Superior temporal gyrus (tissue), 1 donor: ENCODE measurements around the gene NELL2.
"Not testable (repeated sequence)": the region's sequence is repeated elsewhere in the genome, so short reads cannot be mapped to it uniquely, and the experiment has no call there.

Experiments used
- DNase-seq: peaks from one replicate; pipeline ENCODE4 v3.0.0-alpha.2; 2016; ENCODE audit errors: extremely low spot score

NELL2 gene

DNA sequence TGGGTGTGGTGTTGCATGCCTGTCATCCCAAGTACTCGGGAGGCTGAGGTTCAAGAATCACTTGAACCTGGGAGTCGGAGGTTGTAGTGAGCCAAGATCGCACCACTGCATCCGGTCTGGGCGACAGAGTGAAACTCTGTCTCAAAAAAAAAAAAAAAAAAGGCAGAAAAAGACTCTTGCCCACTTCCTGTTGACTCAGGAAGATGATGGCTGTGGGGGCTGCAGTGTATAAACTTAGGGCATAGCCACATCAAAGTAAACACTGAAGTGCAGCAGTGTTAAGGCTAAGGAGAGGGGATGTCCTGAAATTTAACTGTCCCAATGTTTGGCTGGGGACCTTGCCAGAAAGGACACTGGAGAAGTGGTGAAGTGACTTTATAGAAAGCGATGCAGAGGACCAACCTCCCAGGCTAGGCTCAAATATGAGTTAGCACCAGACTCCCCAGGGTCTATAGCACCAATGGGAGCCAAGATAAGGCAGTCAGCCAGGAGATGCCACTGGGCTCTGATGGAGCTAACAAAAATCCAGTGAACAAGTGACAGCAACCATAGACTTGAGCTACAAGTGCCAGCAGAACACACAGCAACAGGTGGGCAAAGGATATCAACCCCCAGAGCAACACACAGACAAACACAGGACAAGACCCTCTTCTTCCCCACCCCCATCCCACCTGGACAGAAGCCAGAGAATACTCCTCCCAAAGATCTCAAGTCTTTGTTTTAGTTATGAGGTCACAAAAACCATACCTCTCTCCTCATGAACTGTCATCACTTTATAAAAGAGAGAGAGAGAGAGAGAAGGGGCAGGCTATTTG lies 28.0 kb downstream of the NELL2 start:
- no peak for DNase-seq

DNA sequence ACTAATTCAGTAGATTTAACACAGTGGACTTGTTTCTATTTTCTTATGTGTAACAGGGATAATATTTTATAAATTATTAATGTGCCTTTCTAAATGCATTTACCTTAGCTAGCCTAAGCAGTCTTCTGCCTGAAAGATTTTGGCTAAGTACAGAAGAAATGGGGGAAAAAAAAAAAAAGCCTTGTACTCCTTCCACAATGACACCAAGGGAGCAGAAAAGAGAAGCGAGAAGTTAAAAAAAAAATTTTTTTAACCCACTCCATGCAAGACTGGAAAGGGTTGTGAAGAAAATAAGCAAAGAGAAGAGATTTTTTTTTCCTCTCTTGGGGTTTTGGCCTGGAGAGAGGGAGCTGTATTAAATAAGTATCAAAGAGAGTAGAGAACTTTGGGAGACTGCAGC lies 28.7 kb downstream of the NELL2 start:
- no peak for DNase-seq

GRCh38 chr12:44846826-44847225 lies 29.3 kb downstream of the NELL2 start:
- no peak for DNase-seq

- DNase-seq, result no peak
These were observed 33.4 kb downstream of the NELL2 start for GRCh38 chr12:44842669-44843068.

DNA sequence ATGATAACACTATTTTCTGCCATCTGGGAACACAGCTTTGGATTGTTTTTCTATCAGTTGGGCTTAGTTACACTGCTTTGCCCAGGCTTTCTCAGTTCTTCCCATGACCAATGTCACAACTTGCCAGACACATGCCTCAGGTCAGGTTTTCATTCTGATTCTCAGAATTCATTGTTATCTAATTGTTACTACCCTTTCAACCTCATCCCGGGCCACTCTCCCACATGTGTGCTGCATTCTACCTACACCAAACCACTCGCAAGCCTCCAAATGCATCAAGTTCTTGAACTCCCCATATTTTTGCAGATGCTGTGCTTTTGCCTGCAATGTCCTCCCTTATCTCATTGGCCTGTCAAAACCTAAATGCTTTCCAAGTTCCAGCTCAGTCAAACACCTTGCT lies 36.3 kb downstream of the NELL2 start:
- DNase-seq, result no peak

GRCh38 chr12:44837114-44837755 lies 38.9 kb downstream of the NELL2 start:
- no peak for DNase-seq

DNA sequence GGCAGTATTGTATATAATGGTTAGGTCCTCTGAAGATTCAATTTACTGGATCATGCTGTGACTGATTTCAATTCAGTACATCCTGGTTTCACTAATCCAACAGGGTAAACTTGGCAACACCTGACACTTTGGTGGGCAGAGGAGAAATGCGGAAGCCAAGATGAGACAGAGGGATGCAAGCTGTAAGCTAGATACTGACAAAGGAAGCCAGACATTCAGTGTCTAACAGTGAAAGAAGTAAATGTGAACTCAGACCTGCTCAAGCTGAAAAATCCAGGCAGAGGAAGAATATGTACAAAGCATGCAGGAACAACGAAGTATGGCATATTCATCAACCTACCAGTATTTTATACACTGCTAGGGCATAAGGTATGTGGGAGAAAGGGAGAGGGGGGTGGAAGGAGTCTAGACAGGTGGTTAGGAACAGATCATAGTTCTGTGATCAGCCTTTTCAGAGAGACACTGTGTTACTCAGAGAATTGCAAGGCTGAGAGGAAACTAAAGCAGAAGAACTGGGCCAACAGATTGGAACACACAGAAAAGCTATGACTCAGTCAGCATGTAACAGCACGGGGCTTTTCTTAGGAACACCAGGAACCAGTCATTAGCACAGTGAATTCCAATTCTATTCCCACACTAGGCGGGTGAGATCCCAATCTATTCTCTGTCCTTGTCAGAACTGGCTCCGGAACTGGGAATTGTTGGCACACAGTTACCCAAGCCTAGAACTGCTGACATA lies 40.3 kb downstream of the NELL2 start:
- DNase-seq, result peak; percentile 75

DNA sequence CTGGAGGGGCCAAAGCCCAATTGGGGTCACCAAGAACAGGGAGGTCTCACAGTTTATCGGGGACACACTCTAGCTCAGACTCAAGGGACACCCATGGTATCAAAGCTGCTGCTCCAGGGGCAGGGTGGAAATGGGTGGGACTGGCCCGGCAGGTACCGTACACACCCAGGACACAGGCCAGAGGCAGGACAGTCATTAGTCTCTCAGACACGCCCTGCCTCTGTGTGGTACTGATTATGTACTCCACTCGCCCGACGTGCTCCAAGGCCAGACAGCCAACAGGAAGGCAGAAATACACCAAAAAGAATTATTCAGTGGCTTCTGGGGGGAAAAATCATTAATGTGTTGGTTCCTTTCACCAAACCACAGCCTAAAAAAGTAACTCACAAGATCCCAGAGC lies 41.1 kb downstream of the NELL2 start:
- not testable (repeated sequence) for DNase-seq

- DNase-seq, result no peak
These were observed 42.6 kb downstream of the NELL2 start for GRCh38 chr12:44833561-44833960.

- no peak for DNase-seq
These were observed 45.5 kb downstream of the NELL2 start for GRCh38 chr12:44830566-44831055.

GRCh38 chr12:44829045-44829444 lies 47.1 kb downstream of the NELL2 start:
- DNase-seq, result no peak

- no peak for DNase-seq
These were observed 48.2 kb downstream of the NELL2 start for GRCh38 chr12:44827832-44828438.

GRCh38 chr12:44821702-44822101 lies 54.4 kb downstream of the NELL2 start:
- DNase-seq, result not testable (repeated sequence)

DNA sequence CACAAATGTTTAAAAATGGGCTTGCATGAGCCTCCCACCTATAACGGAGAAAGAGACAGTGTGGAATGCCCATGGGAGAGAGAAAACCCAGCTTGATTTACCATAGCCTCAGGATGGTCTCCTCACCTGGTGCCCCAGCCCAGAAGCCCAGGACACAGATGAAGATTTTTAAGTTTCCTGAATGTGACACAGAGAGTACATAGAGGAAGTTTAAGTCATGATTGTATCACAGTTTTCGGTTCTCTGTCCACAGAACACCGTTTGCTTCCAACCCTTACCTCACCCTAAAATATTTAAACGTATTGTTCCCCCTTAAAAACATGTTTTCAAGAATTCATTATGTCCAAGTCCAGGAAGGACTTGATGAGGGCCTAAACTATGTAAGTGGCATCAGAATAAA lies 56.2 kb downstream of the NELL2 start:
- no peak for DNase-seq

GRCh38 chr12:44817687-44818086 lies 58.4 kb downstream of the NELL2 start:
- no peak for DNase-seq

DNA sequence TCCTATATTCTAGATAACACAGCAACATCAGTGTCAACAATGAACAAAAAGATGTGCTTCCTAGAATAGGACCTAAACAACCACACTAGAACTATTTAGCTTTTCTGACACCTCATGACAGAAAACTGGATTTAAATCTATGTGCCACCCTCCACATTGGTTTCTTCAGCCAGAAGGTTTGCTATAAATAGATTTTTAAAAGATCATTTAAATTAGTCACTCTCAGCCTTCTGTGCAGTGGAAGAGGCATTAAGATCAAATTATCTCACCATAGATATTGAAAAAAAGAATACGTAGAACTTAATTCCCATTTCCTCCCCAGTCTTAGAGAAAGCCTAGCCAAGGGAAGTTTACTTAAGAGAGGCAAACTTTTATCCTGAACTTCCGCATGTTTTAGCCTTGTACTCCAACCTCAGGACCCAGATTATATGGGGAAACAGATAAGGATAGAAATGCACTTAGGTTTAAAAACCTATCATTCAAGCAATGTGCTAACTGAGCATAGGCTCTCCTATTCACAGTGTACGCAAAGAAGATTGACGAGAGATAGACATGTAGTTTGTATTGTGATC lies 59.6 kb downstream of the NELL2 start:
- no peak for DNase-seq

- no peak for DNase-seq
These were observed 64.1 kb downstream of the NELL2 start for GRCh38 chr12:44812062-44812461.

GRCh38 chr12:44804068-44804467 lies 72.0 kb downstream of the NELL2 start:
- no peak for DNase-seq

- DNase-seq, result no peak
These were observed 80.1 kb downstream of the NELL2 start for GRCh38 chr12:44795970-44796369.

DNA sequence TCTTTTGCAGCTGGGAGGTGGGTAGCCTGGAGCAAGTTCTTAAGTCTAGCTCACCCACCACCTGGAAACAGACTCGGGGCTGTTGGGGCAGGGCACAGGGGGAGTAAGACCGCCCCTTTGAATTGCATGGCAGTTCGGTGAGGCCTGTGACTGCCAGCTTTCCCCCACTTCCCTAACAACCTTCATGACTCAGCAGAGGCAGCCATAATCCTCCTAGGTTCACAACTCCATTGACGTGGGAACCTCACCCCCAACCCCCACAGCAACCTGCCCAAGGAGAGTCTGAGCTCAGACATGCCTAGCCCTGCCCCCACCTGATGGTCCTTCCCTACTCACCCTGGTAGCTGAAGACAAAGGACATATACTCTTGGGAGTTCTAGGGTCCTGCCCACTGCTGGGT lies 87.4 kb downstream of the NELL2 start:
- DNase-seq, result no peak

DNA sequence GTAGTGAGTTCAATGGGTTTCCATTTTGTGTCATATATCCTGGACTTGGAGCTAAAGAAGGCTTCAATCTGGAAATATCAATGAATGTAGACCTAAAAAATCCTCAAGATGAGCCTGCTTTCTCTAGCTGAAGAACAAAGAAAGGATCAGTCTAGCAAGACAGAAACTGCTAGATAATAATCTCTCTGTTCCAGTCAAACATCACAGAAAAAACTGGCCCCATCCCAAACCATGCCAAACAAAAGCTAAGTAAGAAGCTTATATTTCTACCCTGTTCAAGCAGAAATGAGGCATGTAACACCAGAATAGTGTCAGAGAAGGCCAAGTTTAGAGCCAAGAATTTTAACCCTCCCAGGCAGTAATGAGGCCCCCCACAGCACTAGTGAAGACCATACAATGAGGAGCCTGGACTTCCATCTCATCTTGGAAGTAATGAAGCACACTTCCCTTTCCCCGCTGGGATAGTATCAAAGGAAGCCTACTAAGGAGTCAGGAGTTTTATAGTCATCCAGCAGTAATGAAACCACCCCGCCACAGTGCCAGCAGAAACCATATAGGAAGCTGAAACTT lies 95.8 kb downstream of the NELL2 start:
- DNase-seq, result no peak
